ENCODE results near the gene PFDN5. TPM values are rescaled to one million over a fixed set of nuclear protein-coding genes. Genes with fewer than 3 reads are reported as not detected.
"Not testable (repeated sequence)": the region's sequence is repeated elsewhere in the genome, so short reads cannot be mapped to it uniquely, and the experiment has no call there.

Gene PFDN5
- total RNA-seq, 1 experiment from 2014 or later: 291 TPM

DNA sequence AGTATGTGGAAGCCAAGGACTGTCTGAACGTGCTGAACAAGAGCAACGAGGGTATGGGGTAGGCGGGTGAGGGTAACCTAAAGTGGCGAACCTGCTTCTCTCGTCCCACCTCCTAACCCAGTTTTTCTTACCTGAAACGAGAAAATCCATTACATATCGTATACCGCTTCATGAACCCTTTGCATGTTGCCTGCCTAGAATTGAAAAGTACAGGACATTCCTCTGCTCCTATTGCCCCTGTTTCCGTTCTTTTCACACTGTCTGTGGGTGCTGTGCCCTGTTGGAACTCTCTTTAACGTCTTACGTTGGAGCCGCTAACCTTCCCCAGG lies 513 bp downstream of the PFDN5 start:
- H3K9me2 ChIP-seq (ENCODE audit: insufficient read depth): no peaks in the 10 kb centered on the region
- no peaks in the 10 kb centered on the region for H3K9me3 ChIP-seq (ENCODE audit: insufficient read depth, low read depth)
- POLR2A ChIA-PET (ENCODE audit: unreplicated experiment): interaction anchor here (0.6 to 1.0 kb wide), 6 partner anchors 8 to 249 kb away, joined by 3 to 24 read pairs (median 5); no protein-coding TSS in a partner anchor
- peak overlapping the region; percentile 38; the same call in 1 of the 2 replicates for H3K27ac ChIP-seq
- peaks cover 34% of the 10 kb centered on the region for H3K79me2 ChIP-seq (ENCODE audit: low read depth)
- H3F3A ChIP-seq (ENCODE audit: insufficient read depth, low read depth): peaks cover 49% of the 10 kb centered on the region
- no TSS peak for BruUV-seq (replicated peaks)
- H2AFZ ChIP-seq: peak overlapping the region; percentile 91
- peak overlapping the region; percentile 96 for H3K4me2 ChIP-seq
- intact Hi-C loops (cut with micrococcal nuclease; ENCODE audit: unreplicated experiment): loop anchor here (2.0 to 5.0 kb wide), 2 partner anchors 25 to 244 kb away; partner anchors contain the start of genes AAAS and TNS2
- H3K27me3 ChIP-seq (ENCODE audit: insufficient read depth, low read depth): no peaks in the 10 kb centered on the region
- H3K36me3 ChIP-seq (ENCODE audit: low read depth): peaks cover 13% of the 10 kb centered on the region; the same call in 1 of the 2 replicates
- no peak for DNase-seq
- no peaks in the 10 kb centered on the region for H4K20me1 ChIP-seq (ENCODE audit: insufficient read depth)
- peaks cover 46% of the 10 kb centered on the region for H3K4me1 ChIP-seq (replicated peaks; ENCODE audit: insufficient read depth)
- TF ChIP-seq CTCF (conservative IDR thresholded peaks at IDR 0.05) (no peak), EZH2 (IDR thresholded peaks at IDR 0.05; ENCODE audit: low read depth) (no peak)
- peak overlapping the region; percentile 98 for H3K4me3 ChIP-seq
- CTCF ChIA-PET: interaction anchor here (2.2 kb wide), 1 partner anchor 25 kb away, joined by 6 read pairs; the partner anchor contains the start of gene AAAS

DNA sequence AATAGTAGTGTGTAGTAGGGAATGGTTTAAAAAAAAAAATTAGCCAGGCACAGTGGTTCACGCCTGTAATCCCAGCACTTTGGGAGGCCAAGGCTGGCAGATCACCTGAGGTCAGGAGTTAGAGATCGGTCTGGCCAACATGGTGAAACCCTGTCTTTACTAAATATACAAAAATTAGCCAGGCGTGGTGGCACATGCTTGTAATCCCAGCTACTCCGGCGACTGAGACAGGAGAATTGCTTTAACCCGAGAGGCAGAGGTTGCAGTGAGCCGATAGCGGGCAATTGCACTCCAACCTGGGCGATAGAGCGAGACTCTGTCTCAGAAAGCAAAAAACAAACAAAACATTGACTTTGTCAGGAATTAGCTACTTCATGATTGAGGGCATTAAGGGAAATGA lies 1.8 kb downstream of the PFDN5 start:
- H4K20me1 ChIP-seq (ENCODE audit: insufficient read depth); H3K9me2 ChIP-seq (ENCODE audit: insufficient read depth); DNase-seq; H2AFZ ChIP-seq; CTCF ChIA-PET; H3K9me3 ChIP-seq (ENCODE audit: insufficient read depth, low read depth); H3K27me3 ChIP-seq (ENCODE audit: insufficient read depth, low read depth): not testable (repeated sequence)
- Histone ChIP-seq H3K4me1 (replicated peaks; ENCODE audit: insufficient read depth) (peaks cover 52% of the 10 kb centered on the region), H3K4me3 (peak overlapping the region; percentile 98; the same call in 1 of the 2 replicates), H3F3A (ENCODE audit: insufficient read depth, low read depth) (peaks cover 53% of the 10 kb centered on the region), H3K36me3 (ENCODE audit: low read depth) (peaks cover 13% of the 10 kb centered on the region; the same call in 1 of the 2 replicates), H3K79me2 (ENCODE audit: low read depth) (peaks cover 47% of the 10 kb centered on the region), H3K4me2 (peak overlapping the region; percentile 96; the same call in 1 of the 2 replicates), H3K27ac (0 out of 2 replicates have a peak overlapping the region, but pooled peaks have one; percentile 87)
- intact Hi-C loops (cut with micrococcal nuclease; ENCODE audit: unreplicated experiment): loop anchor here (5.0 kb wide), 1 partner anchor 245 kb away; the partner anchor contains the start of gene TNS2
- BruUV-seq (replicated peaks): TSS peak; percentile 70
- POLR2A ChIA-PET (ENCODE audit: unreplicated experiment): interaction anchor here (0.7 kb wide), 1 partner anchor 112 kb away, joined by 3 read pairs; no protein-coding TSS in a partner anchor

GRCh38 chr12:53298164-53298563 lies 2.8 kb downstream of the PFDN5 start:
- Histone ChIP-seq H3K4me1 (replicated peaks; ENCODE audit: insufficient read depth) (peaks cover 52% of the 10 kb centered on the region), H3K4me2 (peak overlapping the region; percentile 92), H3K27ac (peak overlapping the region; percentile 87), H4K20me1 (ENCODE audit: insufficient read depth) (no peaks in the 10 kb centered on the region), H3K36me3 (ENCODE audit: low read depth) (peaks cover 13% of the 10 kb centered on the region; the same call in 1 of the 2 replicates), H3K9me3 (ENCODE audit: insufficient read depth, low read depth) (no peaks in the 10 kb centered on the region), H3F3A (ENCODE audit: insufficient read depth, low read depth) (peaks cover 53% of the 10 kb centered on the region), H3K27me3 (ENCODE audit: insufficient read depth, low read depth) (no peaks in the 10 kb centered on the region), H2AFZ (no peak overlapping the region), H3K4me3 (no peak overlapping the region), H3K9me2 (ENCODE audit: insufficient read depth) (no peaks in the 10 kb centered on the region), H3K79me2 (ENCODE audit: low read depth) (peaks cover 58% of the 10 kb centered on the region)
- TF ChIP-seq EZH2 (IDR thresholded peaks at IDR 0.05; ENCODE audit: low read depth): no peak
- no peak for TF ChIP-seq CTCF (conservative IDR thresholded peaks at IDR 0.05)
- no peak for DNase-seq
- BruUV-seq (replicated peaks): no TSS peak
- intact Hi-C loops (cut with micrococcal nuclease; ENCODE audit: unreplicated experiment): loop anchor here (2.0 to 5.0 kb wide), 2 partner anchors 77 to 246 kb away; partner anchors contain the start of gene TNS2
- ChIA-PET CTCF (interaction anchor here (0.6 to 1.1 kb wide), 2 partner anchors 85 to 200 kb away, joined by 3 to 4 read pairs; no protein-coding TSS in a partner anchor), POLR2A (ENCODE audit: unreplicated experiment) (no interaction called here)
